Activated effector memory CD4-positive, alpha-beta T cell treated with Interleukin-2 at 50 U/mL for 16 hours (primary cell): ENCODE results near the gene CBX1.
"Not testable (repeated sequence)": the region's sequence is repeated elsewhere in the genome, so short reads cannot be mapped to it uniquely, and the experiment has no call there.

Experiments
- DNase-seq: peaks from one replicate; pipeline ENCODE4 v3.0.0-alpha.2; 2020

The CBX1 gene

DNA sequence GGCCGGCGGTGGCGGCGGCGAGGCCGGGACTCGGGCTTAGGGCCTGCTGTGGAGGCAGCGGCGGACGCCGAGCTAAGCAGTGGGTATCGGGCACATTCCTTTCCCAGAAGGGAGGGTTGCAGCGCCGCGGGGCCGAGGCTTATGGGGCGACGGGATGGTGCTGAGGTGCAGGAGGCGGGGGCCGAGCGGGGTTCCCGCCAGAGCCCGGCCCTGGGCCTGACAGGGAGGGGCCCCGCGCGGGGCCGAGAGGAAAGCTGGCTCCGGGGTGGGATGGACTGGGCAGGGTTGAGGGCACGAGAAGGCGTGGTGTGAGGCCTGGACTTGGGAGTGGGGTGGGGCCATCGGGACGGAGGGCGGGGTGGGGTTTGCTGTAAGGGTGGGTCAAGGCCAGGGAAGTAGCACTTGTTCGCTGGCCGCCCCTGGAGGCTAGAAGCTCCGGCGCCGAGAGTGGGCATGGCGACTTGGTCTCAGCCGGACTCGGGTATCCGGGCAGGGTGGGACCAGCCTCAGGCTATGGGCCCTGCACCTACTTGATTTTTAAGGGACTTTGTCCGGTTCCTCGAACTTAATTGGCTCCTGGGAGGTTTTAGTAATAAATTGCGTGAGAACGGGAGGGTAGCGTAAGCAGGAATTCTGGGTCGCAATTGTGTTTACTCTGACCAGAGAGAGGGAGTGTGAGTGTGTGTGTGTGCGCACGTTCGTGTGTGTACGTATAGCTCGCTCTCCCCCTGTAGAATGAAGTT, 52.7 kb downstream of the CBX1 start:
- no peak for DNase-seq

DNA sequence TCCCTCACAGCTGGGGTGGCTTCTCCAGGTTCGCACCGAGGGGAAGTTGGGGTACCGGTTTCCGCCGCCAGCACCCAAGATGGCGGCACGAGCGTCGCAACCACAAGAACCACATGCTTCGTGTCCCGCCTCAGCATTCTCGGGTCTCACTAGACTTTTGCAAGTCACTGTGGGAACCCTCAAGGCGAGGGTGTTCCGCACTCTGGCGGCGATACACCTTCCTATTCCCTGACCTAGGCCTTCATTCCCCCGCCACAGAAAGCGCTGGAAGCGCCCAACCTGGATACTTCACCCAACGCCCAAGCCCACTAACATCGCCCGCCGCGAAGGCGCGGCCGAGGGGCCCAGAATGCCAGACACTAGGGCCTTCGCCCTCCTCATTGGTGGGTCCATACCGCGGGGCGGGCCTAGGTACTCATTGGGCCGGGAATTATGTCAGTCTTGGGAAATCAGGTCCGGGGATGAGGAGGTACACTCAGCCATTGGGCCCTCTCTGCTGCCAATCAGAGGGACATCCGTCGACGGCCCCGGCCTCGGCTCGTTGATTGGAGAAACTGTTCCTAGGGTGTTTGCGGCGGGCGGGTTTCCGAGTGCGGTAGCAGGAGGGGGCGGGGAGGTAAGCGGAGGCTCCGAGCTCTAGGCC, 53.4 kb downstream of the CBX1 start, which contains the start of gene NFE2L1:
TSS of gene NFE2L1 (plus strand) at position 619 of the 643 bp plus-strand sequence. CDS start 2,760 bp downstream, outside the sequence.
- DNase-seq, result peak; percentile 96

DNA sequence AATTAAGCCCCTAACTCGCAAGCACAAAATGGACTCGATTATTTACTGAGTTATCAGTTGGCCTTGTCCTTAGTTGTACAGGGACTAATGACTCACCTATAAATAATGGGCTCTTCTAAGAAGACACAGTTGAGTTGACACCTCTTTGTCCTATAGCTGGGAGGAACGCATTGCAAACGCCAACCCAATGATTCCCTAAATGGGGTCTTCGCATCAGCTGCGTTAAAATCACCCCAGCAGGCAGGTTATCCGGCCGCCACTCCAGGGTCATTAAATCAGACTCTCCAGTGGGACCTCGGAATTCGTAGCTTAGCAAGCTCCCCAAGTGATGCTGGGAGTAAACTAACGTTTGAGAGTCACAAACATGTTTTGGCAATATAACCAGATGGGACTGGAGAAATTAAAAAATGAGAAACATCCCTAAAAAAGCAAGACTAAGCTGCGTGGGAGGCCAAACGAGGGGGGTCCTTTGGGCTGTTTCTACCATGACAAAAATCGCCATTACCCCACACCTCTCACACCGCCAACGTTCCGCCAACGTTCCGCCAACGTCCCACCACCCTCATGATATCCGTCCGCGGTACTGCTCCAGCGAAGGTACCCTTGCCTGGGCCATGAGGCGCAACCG, 54.1 kb downstream of the CBX1 start:
- DNase-seq, result no peak

DNA sequence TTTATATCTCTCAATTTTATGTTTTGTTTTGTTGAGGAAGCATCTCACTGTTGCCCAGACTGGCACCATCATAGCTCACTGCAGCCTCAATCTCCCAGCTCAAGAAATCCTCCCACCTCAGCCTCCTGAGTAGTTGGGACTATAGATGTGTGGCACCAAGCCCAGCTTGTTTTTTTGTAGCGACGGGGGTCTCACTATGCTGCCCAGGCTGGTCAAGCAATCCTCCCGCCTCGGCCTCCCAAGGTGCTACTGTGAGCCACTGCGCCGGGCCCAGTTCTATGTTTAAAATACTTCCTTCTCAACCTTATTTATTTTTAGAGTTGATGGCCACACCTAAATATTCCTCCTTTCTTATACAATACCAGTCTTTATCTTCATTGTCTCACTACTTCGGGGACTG, 55.0 kb downstream of the CBX1 start:
- no peak for DNase-seq

DNA sequence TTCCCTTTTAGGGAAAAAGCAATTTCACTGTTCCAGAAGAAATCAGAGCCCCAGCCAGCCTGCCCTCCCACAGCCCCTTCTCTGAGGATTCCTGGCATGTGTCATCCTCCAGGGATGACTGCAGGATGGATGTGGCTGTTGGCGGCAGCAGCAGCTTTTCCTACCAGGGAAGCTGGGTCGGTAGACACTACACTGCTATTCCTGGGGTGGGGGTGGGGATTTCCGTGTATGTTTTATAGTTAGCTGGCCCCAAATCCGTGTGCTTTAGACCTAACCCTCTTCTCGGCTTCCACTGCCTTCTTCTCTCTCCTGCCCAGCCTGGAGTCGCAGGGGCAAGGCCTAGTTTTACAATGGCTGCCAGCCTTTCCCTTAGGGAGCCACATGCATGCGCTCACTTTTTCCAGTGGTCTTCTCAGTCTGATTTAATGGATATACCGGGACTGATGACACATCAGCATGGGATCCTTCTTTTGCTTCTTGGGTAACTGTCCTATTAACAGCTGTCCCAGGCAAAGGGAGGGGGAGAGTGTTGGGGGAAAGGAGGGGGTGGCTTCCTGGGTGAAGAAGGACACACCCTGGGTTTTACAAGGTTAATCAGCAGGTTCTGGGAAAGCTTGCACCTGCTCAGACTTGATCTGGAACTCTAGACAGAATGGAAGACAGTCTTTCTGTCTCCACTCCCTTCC, 55.8 kb downstream of the CBX1 start:
- no peak for DNase-seq

DNA sequence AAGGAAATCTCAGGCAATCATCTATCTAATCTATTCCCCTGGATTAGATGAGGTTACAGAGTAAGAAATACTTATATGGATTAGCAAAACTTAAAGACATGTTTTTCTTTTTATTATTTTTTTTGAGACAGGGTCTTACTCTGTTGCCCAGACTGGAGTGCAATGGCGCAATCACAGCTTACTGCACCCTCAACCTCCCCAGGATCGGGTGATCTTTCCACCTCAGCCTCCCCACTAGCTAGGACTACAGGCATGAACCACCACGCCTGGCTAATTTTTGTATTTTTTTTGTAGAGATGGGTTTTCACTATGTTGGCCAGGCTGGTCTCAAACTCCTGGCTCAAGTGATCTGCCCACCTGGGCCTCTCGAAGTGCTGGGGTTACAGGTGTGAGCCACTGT, 56.4 kb downstream of the CBX1 start:
- DNase-seq, result no peak

DNA sequence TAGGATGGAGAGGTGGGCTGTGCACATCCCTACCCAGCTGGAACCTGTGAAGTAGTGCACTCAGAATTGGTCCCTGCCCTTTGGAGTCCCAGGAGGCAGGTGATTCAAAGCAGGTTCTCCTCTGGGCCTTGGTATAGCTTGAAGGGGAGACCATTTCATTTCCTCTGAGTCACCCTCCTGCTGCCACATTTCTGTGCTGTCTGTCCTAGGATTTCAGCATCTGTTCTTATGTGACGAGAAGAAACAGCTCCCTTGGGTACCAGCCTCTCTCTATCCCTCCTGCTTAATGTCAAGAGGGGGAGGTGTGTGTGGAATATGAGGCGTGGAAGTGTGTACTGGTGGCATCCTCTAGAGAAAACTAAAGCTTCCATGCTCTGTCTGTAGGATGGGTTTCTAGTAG, 58.1 kb downstream of the CBX1 start:
- no peak for DNase-seq

DNA sequence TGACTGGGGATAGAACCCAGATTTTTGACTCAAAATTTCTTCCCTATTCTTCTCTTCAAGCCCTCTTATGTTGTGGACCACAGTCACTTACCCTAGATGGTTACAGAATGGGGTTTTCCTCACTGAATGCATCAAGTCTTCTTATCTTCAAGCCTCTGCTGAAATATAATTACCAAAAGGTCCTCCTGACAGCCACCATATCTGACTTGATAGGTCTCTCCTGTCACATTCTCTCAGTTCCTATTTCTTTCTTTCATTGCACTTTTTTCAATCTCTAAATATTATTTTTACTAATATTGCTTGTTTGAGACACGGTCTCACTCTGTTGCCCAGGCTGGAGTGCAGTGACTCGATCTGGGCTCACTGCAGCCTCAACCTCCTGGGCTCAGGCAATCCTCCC, 62.6 kb downstream of the CBX1 start:
- DNase-seq, result no peak

DNA sequence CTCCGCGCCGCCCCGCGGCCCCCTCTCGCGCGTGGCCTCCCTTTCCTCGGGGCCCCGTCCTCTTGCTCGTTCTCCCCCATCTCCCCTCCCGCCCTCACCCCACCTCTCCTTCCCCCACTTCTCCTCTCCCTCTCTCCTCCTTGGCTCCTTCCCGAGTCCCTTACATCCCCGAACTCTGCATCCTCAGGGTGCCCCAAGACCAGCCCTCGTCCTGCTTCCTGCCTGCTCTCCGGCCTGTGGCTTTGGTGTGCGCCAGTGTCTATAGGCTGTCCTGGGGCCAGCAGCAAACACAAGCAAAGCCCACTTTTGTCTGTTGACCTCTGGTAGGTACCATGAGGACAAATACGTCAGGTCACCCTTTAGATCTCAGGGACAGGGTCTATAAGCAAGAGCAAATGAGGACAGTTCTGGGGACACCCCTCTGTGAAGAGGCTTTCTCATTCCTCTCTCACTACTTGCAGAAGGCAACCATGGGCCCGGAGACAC, 63.4 kb downstream of the CBX1 start:
- no peak for DNase-seq

DNA sequence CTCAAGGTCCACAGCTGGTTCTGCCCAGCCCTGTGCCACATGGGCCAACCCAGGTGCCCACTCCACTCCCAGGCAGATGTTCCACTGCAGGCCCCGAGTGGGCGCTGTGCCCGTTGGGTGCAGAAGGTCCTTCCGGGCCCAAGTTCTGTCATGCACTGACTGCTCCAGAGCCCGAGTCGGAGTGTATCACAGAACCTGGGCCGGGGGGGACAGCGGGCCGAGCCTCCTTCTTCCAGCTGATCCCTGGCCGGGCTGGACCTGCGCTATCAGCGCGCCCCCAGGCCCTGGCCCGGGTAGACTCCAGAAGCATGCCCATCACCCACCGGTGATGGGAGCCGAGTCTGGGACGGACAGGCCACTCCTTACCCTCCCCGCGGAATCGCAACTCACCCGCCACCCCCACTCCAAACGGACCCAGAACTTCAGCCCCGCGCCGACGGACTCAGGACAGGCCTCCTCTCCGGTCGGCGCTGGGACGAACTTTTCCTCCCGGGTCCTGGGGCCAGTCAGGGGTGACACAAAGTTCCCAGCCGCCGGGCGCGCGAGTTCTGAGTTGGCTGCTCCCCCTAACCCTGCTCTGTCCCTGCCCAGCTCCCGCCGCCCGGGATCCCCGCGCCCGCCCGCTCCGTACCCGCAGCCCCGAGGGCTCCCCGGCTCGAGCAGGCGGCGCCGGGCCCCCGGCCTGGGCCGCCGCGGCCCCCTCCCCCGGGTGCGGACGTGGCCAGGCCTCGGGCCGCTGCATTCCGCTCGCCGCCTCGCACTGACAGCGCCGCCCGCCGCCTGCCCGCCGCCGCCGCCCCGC, 64.0 kb downstream of the CBX1 start, which contains the start of gene COPZ2:
TSS of gene COPZ2 (minus strand) at position 762 of the 802 bp plus-strand sequence. CDS start at position 742, 20 bp downstream.
- peak; percentile 54 for DNase-seq

DNA sequence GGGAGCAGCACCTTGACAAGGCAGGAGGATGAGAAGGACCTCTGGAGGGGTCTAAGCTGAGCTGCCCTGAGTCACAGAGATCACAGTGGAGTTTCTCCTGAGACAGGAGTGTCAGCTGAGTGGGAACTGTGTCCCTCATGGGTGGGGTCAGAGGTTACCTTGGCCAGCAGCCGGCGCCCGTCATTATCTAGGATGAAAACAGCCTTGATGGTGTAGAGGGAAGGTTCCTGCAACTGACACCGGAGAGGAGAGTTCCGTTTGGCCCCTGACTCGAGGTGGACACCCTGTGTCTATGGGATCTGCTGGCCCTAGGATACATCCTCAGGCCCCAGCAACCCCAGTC, 64.6 kb downstream of the CBX1 start:
- DNase-seq, result no peak

DNA sequence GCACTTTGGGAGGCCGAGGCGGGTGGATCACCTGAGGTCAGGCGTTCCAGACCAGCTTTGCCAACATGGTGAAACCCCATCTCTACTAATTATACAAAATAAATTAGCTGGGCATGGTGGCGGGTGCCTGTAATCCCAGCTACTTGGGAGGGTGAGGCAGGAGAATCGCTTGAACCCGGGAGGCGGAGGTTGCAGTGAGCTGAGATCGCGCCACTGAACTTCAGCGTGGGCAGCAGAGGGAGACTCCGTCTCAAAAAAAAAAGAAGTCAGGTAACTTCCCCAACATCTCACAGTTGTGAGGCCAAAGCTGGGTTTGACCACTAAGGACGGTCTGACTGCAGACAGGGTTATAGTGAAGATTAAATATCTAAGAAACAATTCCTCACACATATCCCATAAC, 66.5 kb downstream of the CBX1 start:
- not testable (repeated sequence) for DNase-seq

DNA sequence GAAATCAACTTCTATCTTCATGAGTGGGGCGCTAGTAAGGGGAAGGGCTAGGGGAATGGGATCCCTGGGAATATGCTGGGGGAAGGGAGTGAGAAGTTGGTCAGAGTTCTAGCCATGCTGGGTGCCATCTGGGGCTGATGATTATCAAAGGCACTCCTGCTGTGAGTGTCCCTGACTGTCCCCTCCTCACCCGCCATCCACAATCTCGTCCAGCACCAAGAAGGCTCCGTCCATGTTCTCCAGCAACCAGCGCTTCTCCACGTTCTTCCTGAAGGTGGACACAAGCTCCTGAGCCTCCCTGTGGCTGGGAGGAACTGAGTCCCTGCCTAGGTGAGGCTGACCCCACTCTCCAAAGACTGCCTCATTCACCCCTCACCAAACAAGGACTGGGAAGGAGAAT, 69.3 kb downstream of the CBX1 start:
- DNase-seq, result no peak

DNA sequence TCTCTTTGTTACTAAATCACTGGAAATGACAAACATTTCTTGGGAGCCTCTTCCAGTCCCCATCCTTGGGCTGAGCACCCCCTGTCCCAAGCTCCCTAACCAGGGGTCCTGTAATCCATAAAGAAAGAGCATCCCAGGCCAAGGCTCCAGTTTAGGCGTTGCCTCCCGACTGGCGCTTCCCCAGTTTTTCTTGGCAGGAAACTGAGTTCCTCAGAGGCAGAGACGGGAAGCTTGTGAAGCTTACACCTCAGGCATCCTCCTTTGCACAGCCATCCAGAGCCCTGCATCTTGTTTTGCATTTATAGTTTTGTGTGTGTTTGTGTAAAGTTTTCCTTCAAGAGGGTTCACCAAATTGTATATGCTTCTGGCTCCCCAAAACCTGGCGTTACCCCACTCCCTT, 70.7 kb downstream of the CBX1 start:
- no peak for DNase-seq

DNA sequence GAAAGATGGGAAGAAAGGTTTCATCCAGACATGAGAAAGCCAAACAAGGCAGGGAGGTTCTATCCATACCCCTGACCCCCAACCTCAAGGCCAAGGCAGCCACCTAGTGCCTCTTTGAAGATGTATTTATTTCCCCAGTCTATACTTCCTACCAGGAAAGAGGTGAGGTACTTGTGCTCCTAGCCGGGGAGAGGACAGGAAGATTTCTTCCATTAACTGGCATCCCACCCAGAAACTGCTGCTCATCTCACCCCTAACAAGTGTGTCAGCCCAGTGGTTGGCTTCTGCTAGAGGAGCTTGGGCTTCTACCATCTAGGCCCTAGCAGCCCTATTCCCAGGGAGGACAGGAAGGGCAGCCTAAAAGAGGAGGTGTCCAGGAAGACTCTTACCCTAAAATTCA, 72.5 kb downstream of the CBX1 start:
- DNase-seq, result no peak

DNA sequence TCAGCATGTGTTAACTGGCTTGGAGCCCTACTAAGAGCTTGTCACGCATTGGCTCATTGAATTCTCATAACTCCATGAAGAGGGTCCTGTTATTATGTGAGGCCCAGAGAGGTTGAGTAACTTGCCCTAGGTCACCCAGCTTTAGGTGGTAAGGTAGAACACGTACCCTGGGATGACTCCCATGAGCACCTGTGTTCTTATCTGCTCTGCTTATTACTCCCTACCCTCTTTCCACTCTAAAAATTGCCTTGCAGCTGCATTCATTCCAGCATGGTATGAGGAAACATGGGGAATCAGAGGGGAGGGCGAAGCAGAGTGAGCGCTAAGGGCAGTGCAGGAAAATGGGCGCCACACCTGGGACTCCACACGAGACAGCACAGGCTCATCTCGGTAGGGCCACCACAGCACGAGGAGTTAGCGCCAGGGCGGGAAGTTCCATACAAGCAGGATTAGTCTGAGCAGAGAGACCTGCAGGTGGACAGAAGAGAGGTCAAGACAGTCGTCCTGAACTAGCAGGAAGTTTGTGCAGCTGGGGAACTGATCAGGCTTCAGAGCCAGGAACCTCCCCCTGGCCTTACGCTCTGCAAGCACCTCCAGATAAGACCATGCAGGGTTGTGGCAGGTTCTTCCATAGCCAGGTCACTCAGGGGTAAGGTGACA, 73.8 kb downstream of the CBX1 start:
- DNase-seq, result no peak

DNA sequence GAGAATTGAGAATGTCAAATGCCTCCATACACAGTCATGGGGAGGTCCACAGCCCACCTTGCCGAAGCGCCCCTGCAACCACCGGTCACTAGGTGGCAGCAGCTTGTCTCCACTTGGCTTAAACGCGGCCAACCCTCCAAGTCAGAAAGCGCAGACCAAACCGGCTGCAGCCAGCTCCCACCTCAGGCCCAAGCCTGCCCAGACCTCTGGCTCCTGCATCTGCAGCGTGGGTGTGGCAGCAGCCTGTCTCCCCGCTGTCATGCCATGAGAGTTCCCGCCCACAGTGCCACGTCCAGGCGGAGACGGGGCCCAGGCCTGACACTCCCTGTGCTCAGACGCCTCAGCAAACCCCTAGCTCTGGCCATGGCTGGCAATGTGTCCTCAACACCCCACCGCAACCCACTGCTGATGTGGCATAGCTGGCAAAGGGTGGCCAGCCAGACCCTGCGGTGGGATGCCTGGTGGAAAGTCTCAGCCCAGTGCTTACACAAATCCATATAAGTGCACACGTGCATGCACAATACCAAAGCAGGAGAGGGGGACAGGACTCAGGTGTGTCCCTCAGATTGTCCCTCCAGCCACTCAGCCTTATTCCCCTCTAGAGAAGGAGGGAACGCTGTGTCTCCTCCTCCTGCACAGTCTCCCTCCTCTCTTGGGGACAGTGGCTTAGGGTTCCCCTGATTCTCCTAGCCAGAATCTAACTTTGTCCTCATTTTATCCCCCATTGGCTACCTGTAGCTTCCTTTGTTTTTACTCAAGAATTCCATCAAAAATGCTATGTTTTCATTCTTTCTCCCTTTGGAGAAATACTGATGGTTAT, 74.6 kb downstream of the CBX1 start:
- peak; percentile 44 for DNase-seq

DNA sequence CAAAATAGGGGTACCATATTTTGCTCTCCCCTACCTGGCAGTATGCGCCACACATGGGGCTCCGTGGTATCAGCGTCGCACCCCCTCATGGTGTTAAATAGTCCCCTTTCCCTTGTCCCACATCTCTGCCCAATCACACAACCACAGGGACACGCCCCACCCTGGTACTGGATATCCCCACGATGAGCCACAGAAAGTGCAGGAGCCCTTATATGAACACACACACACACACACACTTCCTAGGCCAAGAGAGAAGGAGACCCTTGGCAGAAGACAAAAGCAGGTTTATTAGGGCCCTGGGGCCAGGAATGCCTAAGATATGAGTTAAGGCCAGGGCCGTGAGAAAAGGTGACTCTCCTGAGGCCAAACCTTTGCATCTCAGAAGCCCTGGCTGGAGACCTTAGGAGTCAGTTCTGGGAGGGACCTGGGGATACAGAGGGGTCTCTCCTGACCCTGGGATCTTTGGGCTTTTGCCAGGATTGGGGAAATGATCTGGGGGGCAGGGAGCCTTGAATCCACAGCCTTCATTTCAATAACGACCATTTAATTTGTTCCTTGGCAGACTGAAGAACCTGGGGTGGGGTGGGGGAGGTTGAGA, 75.3 kb downstream of the CBX1 start:
- DNase-seq, result no peak

DNA sequence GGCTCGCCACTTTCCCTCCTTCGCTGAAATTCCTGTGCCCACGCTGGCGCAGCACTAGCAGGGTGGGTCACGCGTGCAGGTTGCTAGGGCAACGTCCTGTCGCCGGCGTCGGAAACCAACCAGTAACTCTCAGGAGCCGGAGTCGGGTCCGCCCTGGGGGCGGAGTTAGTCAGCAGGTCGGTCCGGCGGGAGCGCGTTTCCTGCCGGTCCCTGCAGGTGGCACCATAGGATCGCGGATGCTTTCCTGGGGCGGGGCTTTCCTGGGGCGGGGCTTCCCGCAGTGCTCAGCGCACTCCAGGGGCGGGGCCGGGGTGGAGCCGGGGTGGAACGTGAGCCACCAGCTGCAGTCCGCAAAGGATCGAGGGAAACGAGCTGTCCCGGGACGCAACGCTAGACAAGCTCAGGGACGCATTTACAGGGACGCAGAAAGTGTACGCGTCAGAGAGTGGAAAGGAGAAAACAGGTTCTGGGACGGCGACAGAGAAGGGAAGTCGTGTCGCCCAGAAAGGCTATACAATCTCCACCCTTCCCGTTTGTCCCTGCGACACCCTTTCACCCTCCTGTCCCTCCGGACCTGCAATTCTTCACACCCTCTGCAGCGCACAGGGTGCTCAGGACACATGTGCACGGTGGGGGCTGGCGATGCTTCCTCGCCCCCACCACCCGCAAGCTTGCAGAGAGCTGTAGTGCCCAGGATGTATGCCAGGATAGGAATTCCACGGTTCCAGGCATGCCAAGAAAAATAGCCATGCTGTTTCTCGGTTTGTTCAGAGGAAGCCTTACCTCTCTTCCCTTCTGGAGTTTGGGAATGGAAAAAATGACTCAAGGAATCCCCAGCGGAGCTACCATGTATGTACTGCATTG, 76.0 kb downstream of the CBX1 start:
- DNase-seq, result peak; percentile 96
